Osteoblast (primary cell): Measurements from ENCODE around the gene MANF. TPM values are rescaled to one million over a fixed set of nuclear protein-coding genes. Genes with fewer than 3 reads are reported as not detected.
"Not testable (repeated sequence)": the region's sequence is repeated elsewhere in the genome, so short reads cannot be mapped to it uniquely, and the experiment has no call there.

ENCODE experiments used
- DNase-seq: peaks from one replicate; pipeline ENCODE4 v3.0.0; 2011; ENCODE audit warnings: low spot score, mixed read lengths; ENCODE audit not compliant: insufficient read length; ENCODE audit errors: missing footprints
- H2AFZ ChIP-seq: 2 replicates; pipeline ENCODE4 v1.6.0; 2011; ENCODE audit warnings: mild to moderate bottlenecking, low read length
- H3K27ac ChIP-seq: 2 replicates; pipeline ENCODE4 v1.5.1; 2011; ENCODE audit warnings: mild to moderate bottlenecking, low read depth, low read length, moderate library complexity
- H3K27me3 ChIP-seq: 2 replicates; pipeline ENCODE4 v1.6.0; 2012; ENCODE audit warnings: mild to moderate bottlenecking, control low read depth, inconsistent platforms, low read length, moderate library complexity; ENCODE audit not compliant: insufficient read depth
- H3K36me3 ChIP-seq: 2 replicates; pipeline ENCODE4 v1.5.1; 2011; ENCODE audit warnings: mild to moderate bottlenecking, low read length, control low read depth, moderate library complexity; ENCODE audit not compliant: insufficient read depth
- H3K4me1 ChIP-seq: 2 replicates; pipeline ENCODE4 v1.5.1; 2011; ENCODE audit warnings: mild to moderate bottlenecking, low read length, control low read depth, moderate library complexity; ENCODE audit not compliant: insufficient read depth
- H3K4me2 ChIP-seq: 2 replicates; pipeline ENCODE4 v1.6.0; 2011; ENCODE audit warnings: mild to moderate bottlenecking, low read length; ENCODE audit not compliant: insufficient read depth
- H3K4me3 ChIP-seq: fragments of 200-600 bp; sonication (generic); 3 replicates; pipeline ENCODE4 v1.5.1; 2012; ENCODE audit warnings: mild to moderate bottlenecking, low read length, inconsistent platforms; ENCODE audit not compliant: insufficient read depth
- H3K79me2 ChIP-seq: 2 replicates; pipeline ENCODE4 v1.6.0; 2012; ENCODE audit warnings: mild to moderate bottlenecking, low read length, control low read depth, inconsistent platforms; ENCODE audit not compliant: insufficient read depth
- H3K9me3 ChIP-seq: 2 replicates; pipeline ENCODE4 v1.5.1; 2011; ENCODE audit warnings: low read depth, low read length, control low read depth
- H4K20me1 ChIP-seq: 2 replicates; pipeline ENCODE4 v1.6.0; 2012; ENCODE audit warnings: mild to moderate bottlenecking, low read length, control low read depth; ENCODE audit not compliant: insufficient read depth
- CTCF ChIP-seq: IDR thresholded peaks from 2 replicates; pipeline ENCODE4 v1.5.1; 2011; ENCODE audit warnings: mild to moderate bottlenecking, low read depth, low read length, moderate library complexity; ENCODE audit errors: extremely low read depth
- total RNA-seq: library from RNA; depleted of rRNA; stranded (reverse); fragments of >200 nt; gene quantifications from 2 replicates; pipeline ENCODE4 v1.2.3, GENCODE V29; 2012

Gene MANF
- total RNA-seq, 1 donor, result 37.3 TPM

- H4K20me1 ChIP-seq, result no peaks in the 10 kb centered on the region
- no peak for DNase-seq
- no peak for TF ChIP-seq CTCF
- H3K4me2 ChIP-seq, result no peak overlapping the region
- H2AFZ ChIP-seq, result no peak overlapping the region
- no peaks in the 10 kb centered on the region for H3K4me1 ChIP-seq
- H3K27me3 ChIP-seq, result no peaks in the 10 kb centered on the region
- no peaks in the 10 kb centered on the region for H3K9me3 ChIP-seq
- H3K79me2 ChIP-seq, result no peaks in the 10 kb centered on the region
- H3K27ac ChIP-seq, result no peak overlapping the region
- no peaks in the 10 kb centered on the region for H3K36me3 ChIP-seq
- no peak overlapping the region for H3K4me3 ChIP-seq
These were observed 24.3 kb upstream of the MANF start for GRCh38 chr3:51360806-51361205.

GRCh38 chr3:51361746-51362145 is 23.3 kb upstream of the MANF start:
- Histone ChIP-seq H4K20me1 (no peaks in the 10 kb centered on the region), H2AFZ (no peak overlapping the region), H3K4me1 (no peaks in the 10 kb centered on the region), H3K9me3 (no peaks in the 10 kb centered on the region), H3K79me2 (no peaks in the 10 kb centered on the region), H3K4me3 (no peak overlapping the region), H3K27ac (no peak overlapping the region), H3K4me2 (no peak overlapping the region), H3K27me3 (no peaks in the 10 kb centered on the region), H3K36me3 (no peaks in the 10 kb centered on the region)
- no peak for TF ChIP-seq CTCF
- DNase-seq, result no peak

- no peaks in the 10 kb centered on the region for H4K20me1 ChIP-seq
- no peaks in the 10 kb centered on the region for H3K4me1 ChIP-seq
- H3K4me3 ChIP-seq, result no peak overlapping the region
- no peak overlapping the region for H3K27ac ChIP-seq
- no peaks in the 10 kb centered on the region for H3K27me3 ChIP-seq
- H3K79me2 ChIP-seq, result no peaks in the 10 kb centered on the region
- H3K4me2 ChIP-seq, result no peak overlapping the region
- no peak overlapping the region for H2AFZ ChIP-seq
- no peak for DNase-seq
- no peak for TF ChIP-seq CTCF
- H3K36me3 ChIP-seq, result no peaks in the 10 kb centered on the region
- H3K9me3 ChIP-seq, result no peaks in the 10 kb centered on the region
These were observed 22.6 kb upstream of the MANF start for GRCh38 chr3:51362476-51362875.

- not testable (repeated sequence) for DNase-seq, H3K79me2 ChIP-seq, H3K36me3 ChIP-seq, H3K27me3 ChIP-seq, H3K4me1 ChIP-seq, H3K27ac ChIP-seq, H2AFZ ChIP-seq, H4K20me1 ChIP-seq, H3K9me3 ChIP-seq, H3K4me2 ChIP-seq, H3K4me3 ChIP-seq
These were observed 16.8 kb upstream of the MANF start for GRCh38 chr3:51368276-51368675.
